Measurements from ENCODE around the gene GYS1.

The GYS1 gene

DNA sequence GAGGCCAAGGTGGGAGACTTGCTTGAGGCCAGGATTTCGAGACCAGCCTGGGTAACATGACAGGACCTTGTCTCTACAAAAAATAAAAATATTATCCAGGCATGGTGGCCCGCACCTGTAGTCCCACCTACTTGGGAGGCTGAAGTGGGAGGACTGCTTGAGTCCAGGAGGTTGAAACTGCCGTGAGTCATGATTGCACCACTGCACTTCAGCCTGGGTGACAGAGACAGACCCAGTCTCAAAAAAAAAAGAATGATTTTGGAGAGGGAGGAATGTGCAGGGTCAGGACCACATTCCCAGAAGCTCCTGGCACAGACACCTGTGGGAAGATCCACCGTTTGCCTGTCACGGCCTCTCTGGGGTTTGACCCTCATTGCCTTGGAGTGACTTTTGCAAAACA lies 47.7 kb downstream of the GYS1 start (continued):
- TF ChIP-seq, protein P1, sequence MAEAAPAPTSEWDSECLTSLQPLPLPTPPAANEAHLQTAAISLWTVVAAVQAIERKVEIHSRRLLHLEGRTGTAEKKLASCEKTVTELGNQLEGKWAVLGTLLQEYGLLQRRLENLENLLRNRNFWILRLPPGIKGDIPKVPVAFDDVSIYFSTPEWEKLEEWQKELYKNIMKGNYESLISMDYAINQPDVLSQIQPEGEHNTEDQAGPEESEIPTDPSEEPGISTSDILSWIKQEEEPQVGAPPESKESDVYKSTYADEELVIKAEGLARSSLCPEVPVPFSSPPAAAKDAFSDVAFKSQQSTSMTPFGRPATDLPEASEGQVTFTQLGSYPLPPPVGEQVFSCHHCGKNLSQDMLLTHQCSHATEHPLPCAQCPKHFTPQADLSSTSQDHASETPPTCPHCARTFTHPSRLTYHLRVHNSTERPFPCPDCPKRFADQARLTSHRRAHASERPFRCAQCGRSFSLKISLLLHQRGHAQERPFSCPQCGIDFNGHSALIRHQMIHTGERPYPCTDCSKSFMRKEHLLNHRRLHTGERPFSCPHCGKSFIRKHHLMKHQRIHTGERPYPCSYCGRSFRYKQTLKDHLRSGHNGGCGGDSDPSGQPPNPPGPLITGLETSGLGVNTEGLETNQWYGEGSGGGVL (tag by site-specific recombination; IDR thresholded peaks at IDR 0.05), result no peak
- TF ChIP-seq TCF7L2 (IDR thresholded peaks at IDR 0.05; ENCODE audit: borderline replicate concordance, low read depth, low read length) (no peak), ZNF19 (tag by site-specific recombination; IDR thresholded peaks at IDR 0.05; ENCODE audit: low read depth) (no peak), ZNF610 (tag by site-specific recombination; IDR thresholded peaks at IDR 0.05; ENCODE audit: borderline replicate concordance) (no peak), ZNF404 (tag by site-specific recombination; IDR thresholded peaks at IDR 0.05) (no peak), ZNF37A (tag by site-specific recombination; IDR thresholded peaks at IDR 0.05) (no peak)
- TF ChIP-seq, protein P2, sequence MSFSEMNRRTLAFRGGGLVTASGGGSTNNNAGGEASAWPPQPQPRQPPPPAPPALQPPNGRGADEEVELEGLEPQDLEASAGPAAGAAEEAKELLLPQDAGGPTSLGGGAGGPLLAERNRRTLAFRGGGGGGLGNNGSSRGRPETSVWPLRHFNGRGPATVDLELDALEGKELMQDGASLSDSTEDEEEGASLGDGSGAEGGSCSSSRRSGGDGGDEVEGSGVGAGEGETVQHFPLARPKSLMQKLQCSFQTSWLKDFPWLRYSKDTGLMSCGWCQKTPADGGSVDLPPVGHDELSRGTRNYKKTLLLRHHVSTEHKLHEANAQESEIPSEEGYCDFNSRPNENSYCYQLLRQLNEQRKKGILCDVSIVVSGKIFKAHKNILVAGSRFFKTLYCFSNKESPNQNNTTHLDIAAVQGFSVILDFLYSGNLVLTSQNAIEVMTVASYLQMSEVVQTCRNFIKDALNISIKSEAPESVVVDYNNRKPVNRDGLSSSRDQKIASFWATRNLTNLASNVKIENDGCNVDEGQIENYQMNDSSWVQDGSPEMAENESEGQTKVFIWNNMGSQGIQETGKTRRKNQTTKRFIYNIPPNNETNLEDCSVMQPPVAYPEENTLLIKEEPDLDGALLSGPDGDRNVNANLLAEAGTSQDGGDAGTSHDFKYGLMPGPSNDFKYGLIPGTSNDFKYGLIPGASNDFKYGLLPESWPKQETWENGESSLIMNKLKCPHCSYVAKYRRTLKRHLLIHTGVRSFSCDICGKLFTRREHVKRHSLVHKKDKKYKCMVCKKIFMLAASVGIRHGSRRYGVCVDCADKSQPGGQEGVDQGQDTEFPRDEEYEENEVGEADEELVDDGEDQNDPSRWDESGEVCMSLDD (tag by site-specific recombination; IDR thresholded peaks at IDR 0.05), result no peak

DNA sequence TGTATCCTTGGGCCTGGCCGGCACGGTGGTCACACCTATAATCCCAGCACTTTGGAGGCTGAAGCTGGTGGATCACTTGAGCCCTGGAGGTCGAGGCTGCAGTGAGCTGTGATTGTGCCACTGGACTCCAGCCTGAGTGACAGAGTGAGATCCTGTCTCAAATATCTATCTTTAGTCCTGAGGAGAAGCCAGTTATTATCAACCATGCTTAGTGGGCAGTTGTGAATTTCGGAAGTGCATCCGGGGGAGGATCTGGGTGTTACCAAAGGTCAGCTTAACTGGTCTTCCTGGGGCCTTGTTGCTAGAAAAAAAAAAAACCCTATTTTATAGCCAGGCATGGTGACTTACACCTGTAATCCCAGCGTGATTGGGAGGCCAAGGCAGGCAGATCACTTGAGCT lies 50.0 kb downstream of the GYS1 start:
- CTCF ChIA-PET, result interaction anchor here (1.0 to 1.6 kb wide), 5 partner anchors 10 to 101 kb away, joined by 3 to 10 read pairs (median 3); partner anchors contain the start of gene BAX
- Histone ChIP-seq H3K4me1 (ENCODE audit: control insufficient read depth, insufficient read depth, low read length) (no peaks in the 10 kb centered on the region), H3K4me3 (ENCODE audit: low read depth, low read length) (no peak overlapping the region), H3K9me3 (ENCODE audit: control insufficient read depth, insufficient read depth, low read depth, low read length) (no peaks in the 10 kb centered on the region; the same call in 1 of the 2 replicates), H3K36me3 (ENCODE audit: control insufficient read depth in 2 of 2, insufficient read depth in 1 of 2, low read length in 2 of 2) (peaks cover 0 to 11% of the 10 kb centered on the region in 2 experiments; a peak in 2 of 3 replicates), H3K27ac (ENCODE audit: extremely low read depth, low read depth, low read length) (no peak overlapping the region)
- TF ChIP-seq ZNF610 (tag by site-specific recombination; IDR thresholded peaks at IDR 0.05; ENCODE audit: borderline replicate concordance) (no peak), ZNF292 (tag by site-specific recombination; IDR thresholded peaks at IDR 0.05; ENCODE audit: borderline replicate concordance, low read depth) (no peak), ZNF114 (tag by site-specific recombination; IDR thresholded peaks at IDR 0.05) (no peak), IKZF3 (tag by site-specific recombination; IDR thresholded peaks at IDR 0.05) (no peak), ZNF777 (tag by site-specific recombination; IDR thresholded peaks at IDR 0.05; ENCODE audit: borderline replicate concordance) (no peak), ZNF335 (tag by site-specific recombination; conservative IDR thresholded peaks at IDR 0.05) (no peak), SP2 (tag by site-specific recombination; IDR thresholded peaks at IDR 0.05) (no peak), ZNF623 (tag by site-specific recombination; IDR thresholded peaks at IDR 0.05) (no peak), ZNF174 (tag by site-specific recombination; IDR thresholded peaks at IDR 0.05) (no peak), ZNF560 (tag by site-specific recombination; IDR thresholded peaks at IDR 0.05; ENCODE audit: borderline replicate concordance) (no peak), ZBTB21 (tag by site-specific recombination; IDR thresholded peaks at IDR 0.05) (no peak), PRDM1 (tag by site-specific recombination; IDR thresholded peaks at IDR 0.05) (no peak)
- TF ChIP-seq, protein P3, sequence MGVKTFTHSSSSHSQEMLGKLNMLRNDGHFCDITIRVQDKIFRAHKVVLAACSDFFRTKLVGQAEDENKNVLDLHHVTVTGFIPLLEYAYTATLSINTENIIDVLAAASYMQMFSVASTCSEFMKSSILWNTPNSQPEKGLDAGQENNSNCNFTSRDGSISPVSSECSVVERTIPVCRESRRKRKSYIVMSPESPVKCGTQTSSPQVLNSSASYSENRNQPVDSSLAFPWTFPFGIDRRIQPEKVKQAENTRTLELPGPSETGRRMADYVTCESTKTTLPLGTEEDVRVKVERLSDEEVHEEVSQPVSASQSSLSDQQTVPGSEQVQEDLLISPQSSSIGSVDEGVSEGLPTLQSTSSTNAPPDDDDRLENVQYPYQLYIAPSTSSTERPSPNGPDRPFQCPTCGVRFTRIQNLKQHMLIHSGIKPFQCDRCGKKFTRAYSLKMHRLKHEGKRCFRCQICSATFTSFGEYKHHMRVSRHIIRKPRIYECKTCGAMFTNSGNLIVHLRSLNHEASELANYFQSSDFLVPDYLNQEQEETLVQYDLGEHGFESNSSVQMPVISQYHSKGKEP (tag by site-specific recombination; IDR thresholded peaks at IDR 0.05), result no peak
- TF ChIP-seq, protein P4, sequence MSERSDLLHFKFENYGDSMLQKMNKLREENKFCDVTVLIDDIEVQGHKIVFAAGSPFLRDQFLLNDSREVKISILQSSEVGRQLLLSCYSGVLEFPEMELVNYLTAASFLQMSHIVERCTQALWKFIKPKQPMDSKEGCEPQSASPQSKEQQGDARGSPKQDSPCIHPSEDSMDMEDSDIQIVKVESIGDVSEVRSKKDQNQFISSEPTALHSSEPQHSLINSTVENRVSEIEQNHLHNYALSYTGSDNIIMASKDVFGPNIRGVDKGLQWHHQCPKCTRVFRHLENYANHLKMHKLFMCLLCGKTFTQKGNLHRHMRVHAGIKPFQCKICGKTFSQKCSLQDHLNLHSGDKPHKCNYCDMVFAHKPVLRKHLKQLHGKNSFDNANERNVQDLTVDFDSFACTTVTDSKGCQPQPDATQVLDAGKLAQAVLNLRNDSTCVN (tag by site-specific recombination; optimal IDR thresholded peaks at IDR 0.05), result no peak
- TF ChIP-seq, protein P5, sequence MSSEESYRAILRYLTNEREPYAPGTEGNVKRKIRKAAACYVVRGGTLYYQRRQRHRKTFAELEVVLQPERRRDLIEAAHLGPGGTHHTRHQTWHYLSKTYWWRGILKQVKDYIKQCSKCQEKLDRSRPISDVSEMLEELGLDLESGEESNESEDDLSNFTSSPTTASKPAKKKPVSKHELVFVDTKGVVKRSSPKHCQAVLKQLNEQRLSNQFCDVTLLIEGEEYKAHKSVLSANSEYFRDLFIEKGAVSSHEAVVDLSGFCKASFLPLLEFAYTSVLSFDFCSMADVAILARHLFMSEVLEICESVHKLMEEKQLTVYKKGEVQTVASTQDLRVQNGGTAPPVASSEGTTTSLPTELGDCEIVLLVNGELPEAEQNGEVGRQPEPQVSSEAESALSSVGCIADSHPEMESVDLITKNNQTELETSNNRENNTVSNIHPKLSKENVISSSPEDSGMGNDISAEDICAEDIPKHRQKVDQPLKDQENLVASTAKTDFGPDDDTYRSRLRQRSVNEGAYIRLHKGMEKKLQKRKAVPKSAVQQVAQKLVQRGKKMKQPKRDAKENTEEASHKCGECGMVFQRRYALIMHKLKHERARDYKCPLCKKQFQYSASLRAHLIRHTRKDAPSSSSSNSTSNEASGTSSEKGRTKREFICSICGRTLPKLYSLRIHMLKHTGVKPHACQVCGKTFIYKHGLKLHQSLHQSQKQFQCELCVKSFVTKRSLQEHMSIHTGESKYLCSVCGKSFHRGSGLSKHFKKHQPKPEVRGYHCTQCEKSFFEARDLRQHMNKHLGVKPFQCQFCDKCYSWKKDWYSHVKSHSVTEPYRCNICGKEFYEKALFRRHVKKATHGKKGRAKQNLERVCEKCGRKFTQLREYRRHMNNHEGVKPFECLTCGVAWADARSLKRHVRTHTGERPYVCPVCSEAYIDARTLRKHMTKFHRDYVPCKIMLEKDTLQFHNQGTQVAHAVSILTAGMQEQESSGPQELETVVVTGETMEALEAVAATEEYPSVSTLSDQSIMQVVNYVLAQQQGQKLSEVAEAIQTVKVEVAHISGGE (tag by site-specific recombination; conservative IDR thresholded peaks at IDR 0.05; ENCODE audit: low read depth), result no peak
- TF ChIP-seq, protein P6, sequence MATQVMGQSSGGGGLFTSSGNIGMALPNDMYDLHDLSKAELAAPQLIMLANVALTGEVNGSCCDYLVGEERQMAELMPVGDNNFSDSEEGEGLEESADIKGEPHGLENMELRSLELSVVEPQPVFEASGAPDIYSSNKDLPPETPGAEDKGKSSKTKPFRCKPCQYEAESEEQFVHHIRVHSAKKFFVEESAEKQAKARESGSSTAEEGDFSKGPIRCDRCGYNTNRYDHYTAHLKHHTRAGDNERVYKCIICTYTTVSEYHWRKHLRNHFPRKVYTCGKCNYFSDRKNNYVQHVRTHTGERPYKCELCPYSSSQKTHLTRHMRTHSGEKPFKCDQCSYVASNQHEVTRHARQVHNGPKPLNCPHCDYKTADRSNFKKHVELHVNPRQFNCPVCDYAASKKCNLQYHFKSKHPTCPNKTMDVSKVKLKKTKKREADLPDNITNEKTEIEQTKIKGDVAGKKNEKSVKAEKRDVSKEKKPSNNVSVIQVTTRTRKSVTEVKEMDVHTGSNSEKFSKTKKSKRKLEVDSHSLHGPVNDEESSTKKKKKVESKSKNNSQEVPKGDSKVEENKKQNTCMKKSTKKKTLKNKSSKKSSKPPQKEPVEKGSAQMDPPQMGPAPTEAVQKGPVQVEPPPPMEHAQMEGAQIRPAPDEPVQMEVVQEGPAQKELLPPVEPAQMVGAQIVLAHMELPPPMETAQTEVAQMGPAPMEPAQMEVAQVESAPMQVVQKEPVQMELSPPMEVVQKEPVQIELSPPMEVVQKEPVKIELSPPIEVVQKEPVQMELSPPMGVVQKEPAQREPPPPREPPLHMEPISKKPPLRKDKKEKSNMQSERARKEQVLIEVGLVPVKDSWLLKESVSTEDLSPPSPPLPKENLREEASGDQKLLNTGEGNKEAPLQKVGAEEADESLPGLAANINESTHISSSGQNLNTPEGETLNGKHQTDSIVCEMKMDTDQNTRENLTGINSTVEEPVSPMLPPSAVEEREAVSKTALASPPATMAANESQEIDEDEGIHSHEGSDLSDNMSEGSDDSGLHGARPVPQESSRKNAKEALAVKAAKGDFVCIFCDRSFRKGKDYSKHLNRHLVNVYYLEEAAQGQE (tag by site-specific recombination; IDR thresholded peaks at IDR 0.05), result no peak
- POLR2A ChIA-PET, result interaction anchor here (0.7 to 1.4 kb wide), 3 partner anchors 11 to 706 kb away, joined by 3 to 7 read pairs (median 5); partner anchors contain the start of gene BAX

All from HEK293 (cell line).